Loucy (cell line): ENCODE data around the gene CIITA.

Experiments
- H2AFZ ChIP-seq: fragments of 200-600 bp; sonication (generic); 2 replicates; pipeline ENCODE4 v1.6.0; 2016; ENCODE audit warnings: antibody characterized with exemption, mild to moderate bottlenecking, low read length, moderate library complexity
- H3F3A ChIP-seq: fragments of 200-600 bp; 2 replicates; pipeline ENCODE4 v1.6.0; 2016; ENCODE audit warnings: antibody characterized with exemption, low read depth, mild to moderate bottlenecking
- H3K27me3 ChIP-seq: fragments of 200-600 bp; sonication (generic); 2 replicates; pipeline ENCODE4 v1.6.1; 2014; ENCODE audit warnings: low read length, mild to moderate bottlenecking; ENCODE audit not compliant: insufficient read depth, poor library complexity, severe bottlenecking
- H3K36me3 ChIP-seq: fragments of 200-600 bp; sonication (generic); 2 replicates; pipeline ENCODE4 v1.6.1; 2016; ENCODE audit warnings: low read length; ENCODE audit not compliant: insufficient read depth
- H3K4me1 ChIP-seq: fragments of 200-600 bp; sonication (generic); 2 replicates; pipeline ENCODE4 v1.5.1; 2014; ENCODE audit warnings: low read length, mild to moderate bottlenecking; ENCODE audit not compliant: insufficient read depth, poor library complexity, severe bottlenecking
- H3K4me2 ChIP-seq: fragments of 200-600 bp; sonication (generic); 2 replicates; pipeline ENCODE4 v1.6.0; 2014; ENCODE audit warnings: antibody characterized with exemption, low read length, low read depth, mild to moderate bottlenecking; ENCODE audit not compliant: poor library complexity, severe bottlenecking
- H3K4me3 ChIP-seq: fragments of 200-600 bp; sonication (generic); 2 replicates; pipeline ENCODE4 v1.5.1; 2014; ENCODE audit warnings: low read length, mild to moderate bottlenecking, mixed read lengths; ENCODE audit not compliant: poor library complexity, severe bottlenecking
- H3K79me2 ChIP-seq: fragments of 200-600 bp; sonication (generic); 2 replicates; pipeline ENCODE4 v1.6.1; 2014; ENCODE audit warnings: low read length; ENCODE audit not compliant: insufficient read depth
- H3K9ac ChIP-seq: fragments of 200-600 bp; sonication (generic); 2 replicates; pipeline ENCODE4 v1.6.0; 2014; ENCODE audit warnings: mild to moderate bottlenecking, low read depth, low read length, moderate library complexity; ENCODE audit not compliant: poor library complexity, severe bottlenecking
- H3K9me2 ChIP-seq: fragments of 200-600 bp; sonication (generic); replicated peaks from 2 replicates; pipeline ENCODE4 v1.6.1; 2016; ENCODE audit warnings: low read depth, low read length, mixed read lengths
- H3K9me3 ChIP-seq: fragments of 200-600 bp; sonication (generic); 2 replicates; pipeline ENCODE4 v1.6.1; 2014; ENCODE audit warnings: mild to moderate bottlenecking, antibody characterized with exemption, low read length, low read depth; ENCODE audit not compliant: insufficient read depth
- H4K20me1 ChIP-seq: fragments of 200-600 bp; sonication (generic); 2 replicates; pipeline ENCODE4 v1.6.0; 2014; ENCODE audit warnings: antibody characterized with exemption, low read length, mild to moderate bottlenecking; ENCODE audit not compliant: insufficient read depth, poor library complexity, severe bottlenecking
- EZH2phosphoT487 ChIP-seq: fragments of 200-600 bp; IDR thresholded peaks from 2 replicates; pipeline ENCODE4 v1.6.1; 2018; ENCODE audit warnings: antibody characterized with exemption, mild to moderate bottlenecking, moderate library complexity, borderline replicate concordance
- TF ChIP-seq, protein P1 (sequence below): fragments of 200-600 bp; sonication (generic); conservative IDR thresholded peaks from 2 replicates; pipeline ENCODE4 v1.5.1; 2014; ENCODE audit warnings: mild to moderate bottlenecking, antibody characterized with exemption, low read length

The CIITA gene

DNA sequence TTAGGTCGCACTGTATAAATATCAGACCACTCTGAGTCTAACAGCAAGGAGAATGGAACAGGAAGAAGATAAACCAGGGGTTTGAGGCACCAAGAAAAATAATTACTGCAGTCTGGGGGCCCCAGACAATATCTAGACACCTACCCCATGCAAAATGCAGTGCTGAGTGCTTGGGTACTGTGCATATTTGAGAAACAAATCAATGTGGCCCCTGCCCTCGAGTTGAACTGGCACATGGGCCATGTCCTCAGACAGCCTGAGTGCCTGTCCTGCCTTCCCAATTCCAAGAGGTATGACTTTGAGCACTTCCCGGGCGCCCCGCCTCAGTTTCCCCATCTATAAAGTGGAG, 6.2 kb upstream of the CIITA start:
- no peak for TF ChIP-seq EZH2phosphoT487
- TF ChIP-seq, protein P1, sequence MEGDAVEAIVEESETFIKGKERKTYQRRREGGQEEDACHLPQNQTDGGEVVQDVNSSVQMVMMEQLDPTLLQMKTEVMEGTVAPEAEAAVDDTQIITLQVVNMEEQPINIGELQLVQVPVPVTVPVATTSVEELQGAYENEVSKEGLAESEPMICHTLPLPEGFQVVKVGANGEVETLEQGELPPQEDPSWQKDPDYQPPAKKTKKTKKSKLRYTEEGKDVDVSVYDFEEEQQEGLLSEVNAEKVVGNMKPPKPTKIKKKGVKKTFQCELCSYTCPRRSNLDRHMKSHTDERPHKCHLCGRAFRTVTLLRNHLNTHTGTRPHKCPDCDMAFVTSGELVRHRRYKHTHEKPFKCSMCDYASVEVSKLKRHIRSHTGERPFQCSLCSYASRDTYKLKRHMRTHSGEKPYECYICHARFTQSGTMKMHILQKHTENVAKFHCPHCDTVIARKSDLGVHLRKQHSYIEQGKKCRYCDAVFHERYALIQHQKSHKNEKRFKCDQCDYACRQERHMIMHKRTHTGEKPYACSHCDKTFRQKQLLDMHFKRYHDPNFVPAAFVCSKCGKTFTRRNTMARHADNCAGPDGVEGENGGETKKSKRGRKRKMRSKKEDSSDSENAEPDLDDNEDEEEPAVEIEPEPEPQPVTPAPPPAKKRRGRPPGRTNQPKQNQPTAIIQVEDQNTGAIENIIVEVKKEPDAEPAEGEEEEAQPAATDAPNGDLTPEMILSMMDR = no peak
- Histone ChIP-seq H3K79me2 (no peaks in the 10 kb centered on the region), H2AFZ (0 out of 2 replicates have a peak overlapping the region, but pooled peaks have one; percentile 39), H3K4me1 (peaks cover 26% of the 10 kb centered on the region), H3K27me3 (no peaks in the 10 kb centered on the region), H3K9me3 (no peaks in the 10 kb centered on the region), H3K4me2 (peak overlapping the region; percentile 37), H3K4me3 (no peak overlapping the region), H3K36me3 (no peaks in the 10 kb centered on the region), H3K9ac (no peak overlapping the region), H3F3A (no peaks in the 10 kb centered on the region), H3K9me2 (no peaks in the 10 kb centered on the region), H4K20me1 (no peaks in the 10 kb centered on the region)

DNA sequence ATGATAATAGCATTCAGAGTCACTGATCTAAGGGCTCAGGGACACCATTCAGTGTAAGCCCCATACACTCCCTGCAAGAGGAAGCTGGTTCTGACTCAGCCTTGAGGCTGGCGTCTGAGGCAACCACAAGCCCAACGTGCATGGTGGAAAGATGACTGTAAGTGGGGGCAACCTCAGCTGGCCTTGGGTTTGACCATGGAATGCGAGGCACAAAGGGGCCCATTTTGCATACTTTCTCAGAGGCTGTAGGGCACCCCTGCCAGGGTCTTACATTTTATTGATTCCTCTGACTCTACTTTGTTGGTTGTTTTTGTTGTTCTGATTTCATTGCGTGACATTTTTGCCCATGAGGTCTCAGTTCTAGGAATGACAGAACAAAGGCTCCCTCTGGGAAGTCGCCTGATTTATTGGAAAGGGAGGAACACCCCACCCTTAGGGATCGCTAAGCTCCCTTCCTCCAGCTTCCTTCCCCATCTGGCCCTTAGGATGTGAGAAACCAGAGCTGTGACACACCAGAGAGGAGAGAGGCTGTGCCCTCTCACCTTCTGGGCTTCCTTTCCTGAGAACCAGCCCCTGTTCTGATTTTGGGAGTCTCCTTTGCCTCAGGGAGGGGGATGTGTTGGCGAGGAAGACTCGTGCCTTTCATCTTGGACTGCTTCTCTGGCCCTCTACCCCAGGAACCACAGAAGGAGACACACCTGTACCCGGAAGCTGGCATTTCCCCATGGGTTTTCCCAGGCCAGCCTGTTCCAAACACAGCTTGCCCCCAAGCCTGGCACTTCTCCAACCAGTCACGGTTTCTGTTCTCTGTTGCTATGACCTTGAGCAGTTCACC, 5.6 kb upstream of the CIITA start:
- Histone ChIP-seq H3K9me3 (no peaks in the 10 kb centered on the region), H3K79me2 (no peaks in the 10 kb centered on the region), H3K27me3 (no peaks in the 10 kb centered on the region), H3F3A (no peaks in the 10 kb centered on the region), H3K4me3 (no peak overlapping the region), H3K9ac (no peak overlapping the region), H3K4me2 (peak overlapping the region; percentile 37), H4K20me1 (no peaks in the 10 kb centered on the region), H2AFZ (peak overlapping the region; percentile 39; the same call in 1 of the 2 replicates), H3K4me1 (peaks cover 26% of the 10 kb centered on the region), H3K9me2 (no peaks in the 10 kb centered on the region), H3K36me3 (no peaks in the 10 kb centered on the region)
- no peak for TF ChIP-seq EZH2phosphoT487
- TF ChIP-seq, protein P1 = no peak

DNA sequence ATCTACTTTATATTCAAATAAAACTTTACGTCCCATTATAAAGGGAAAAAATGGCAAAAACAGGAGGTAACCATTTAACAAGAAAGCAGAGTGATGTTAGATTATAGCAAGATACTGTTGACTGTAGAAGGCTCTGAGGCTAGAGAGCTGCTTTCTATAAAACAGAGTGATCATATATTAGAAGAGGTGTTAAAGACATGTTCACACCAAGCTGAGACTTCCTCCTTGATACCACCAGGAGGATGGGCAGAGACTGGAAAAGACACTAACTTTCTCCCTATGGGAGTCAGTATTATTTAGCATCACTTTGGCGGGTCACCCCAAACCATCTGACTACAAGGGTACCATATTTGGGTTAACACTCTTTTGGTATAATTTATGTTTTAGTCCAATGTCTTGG, 687 bp upstream of the CIITA start:
- no peak overlapping the region for H3K9ac ChIP-seq
- no peaks in the 10 kb centered on the region for H3K79me2 ChIP-seq
- H3K4me3 ChIP-seq = no peak overlapping the region
- H3K36me3 ChIP-seq = no peaks in the 10 kb centered on the region
- peaks cover 4% of the 10 kb centered on the region for H3K4me1 ChIP-seq
- H3K9me2 ChIP-seq = no peaks in the 10 kb centered on the region
- H3F3A ChIP-seq = no peaks in the 10 kb centered on the region
- no peaks in the 10 kb centered on the region for H3K9me3 ChIP-seq
- H4K20me1 ChIP-seq = no peaks in the 10 kb centered on the region
- TF ChIP-seq EZH2phosphoT487 = no peak
- TF ChIP-seq, protein P1 = no peak
- no peaks in the 10 kb centered on the region for H3K27me3 ChIP-seq
- no peak overlapping the region for H3K4me2 ChIP-seq
- H2AFZ ChIP-seq = no peak overlapping the region
